Heart right ventricle (tissue), 16 donors: ENCODE data around the gene BRD3OS. TPM values are rescaled to one million over a fixed set of nuclear protein-coding genes. Genes with fewer than 3 reads are reported as not detected.

Source experiments
- ATAC-seq, 8 donors: fragments of 200-7000 bp; cut with Tn5 transposase; one replicate each; pipeline ENCODE4 v1.9.1; 2020; ENCODE audit warnings: mild to moderate bottlenecking in 8 of 8, moderate library complexity in 8 of 8, moderate number of reproducible peaks in 1 of 8
- DNase-seq, 2 donors: peaks; one replicate each; pipeline ENCODE4 v3.0.0-alpha.2; 2020
- H3K27ac ChIP-seq, 10 donors: fragments of 200-600 bp; sonication (generic) in 2 of 10; one replicate each; pipeline versions ENCODE4 v1.5.0 to v1.8.0; 2020 to 2022; ENCODE audit warnings: mild to moderate bottlenecking in 3 of 10
- H3K27me3 ChIP-seq, 7 donors: fragments of 200-600 bp; one replicate each; pipeline ENCODE4 v1.8.0; 2021 to 2022; ENCODE audit warnings: mild to moderate bottlenecking in 2 of 7
- H3K36me3 ChIP-seq, 9 donors: fragments of 200-600 bp; sonication (generic) in 1 of 9; one replicate each; pipeline versions ENCODE4 v1.5.0 to v1.8.0; 2020 to 2022; ENCODE audit warnings: mild to moderate bottlenecking in 2 of 9
- H3K4me1 ChIP-seq, 9 donors: fragments of 200-600 bp; sonication (generic) in 1 of 9; one replicate each; pipeline versions ENCODE4 v1.5.0 to v1.8.0; 2020 to 2022; ENCODE audit warnings: mild to moderate bottlenecking in 4 of 9
- H3K4me3 ChIP-seq, 10 donors: fragments of 200-600 bp; sonication (generic) in 2 of 10; one replicate each; pipeline versions ENCODE4 v1.5.0 to v1.8.0; 2020 to 2022; ENCODE audit warnings: mild to moderate bottlenecking in 7 of 10, moderate library complexity in 2 of 10
- H3K9me3 ChIP-seq, 11 donors: fragments of 200-600 bp in 10 of 11; sonication (generic) in 2 of 11; one replicate each; pipeline versions ENCODE4 v1.5.0 to v1.8.0; 2013 to 2022; ENCODE audit warnings: mild to moderate bottlenecking in 2 of 11, control low read depth in 1 of 11, moderate library complexity in 1 of 11
- CTCF ChIP-seq, 9 donors: fragments of 200-600 bp; sonication (generic) in 2 of 9; IDR thresholded peaks; one replicate each; pipeline versions ENCODE4 v1.5.0 to v1.8.0; 2021 to 2022; ENCODE audit warnings: antibody characterized with exemption in 9 of 9, mild to moderate bottlenecking in 5 of 9, moderate library complexity in 1 of 9
- WGBS, 2 donors: extraction: QIAGEN DNeasy Blood & Tissue Kit; methylation state at CpG; one replicate each; pipeline ENCODE4 v1.1.7; 2013; ENCODE audit warnings: inconsistent platforms in 1 of 2; 5-methylcytosine and 5-hydroxymethylcytosine counted together
- intact Hi-C, 10 donors: fragments of 100-400 bp; cut with DNase I; formaldehyde crosslinking; loops; one replicate each; pipeline versions ENCODE4 v1.11.1 to v1.14.2; 2022
- polyA plus RNA-seq, 2 donors: library from polyadenylated mRNA; stranded (reverse); fragments of 200-250 nt; gene quantifications; one replicate each; pipeline ENCODE4 v1.2.3, GENCODE V29; 2013
- total RNA-seq, 10 donors: library from RNA; stranded (reverse); fragmentation: NEBNext Ultra II Directional in 3 of 10; extraction: Animal tissue kit (Norgen Biotek cat#: 25700) in 3 of 10; gene quantifications; one replicate each; pipeline versions ENCODE4 v1.2.1 to v1.2.4, GENCODE V29; 2021 to 2023
- donor health status: Arrhythmogenic right ventricular cardiomyopathy.
- donor health status: ischemic (EF 13 %, LVEDD 7.1; RV severe dilation, severe dysfunction).
- donor health status: healthy with polysubstance abuse.
- donor health status: DM: no; HTN: yes; CAD: no.
- donor health status: DM: no; HTN: no; CAD: no.
- donor health status: ischemic (EF 25% LVEDD 6.9; RV normal size, moderate dysfunction).
- donor health status: ischemic (EF 25% LVEDD 5.7; RV mildly dilated, moderate dysfunction).
- donor health status: healthy.
- donor health status: DM: yes; HTN: yes; CAD: no.
- donor health status: Ischemic cardiomyopathy.
- donor health status: ischemic (EF 35%, LVEDD 5.7; RV mildly dilated, moderate dysfunction).
- donor health status: nonischemic (EF 11% LVEDD 7.7; RV severe dilation, severe dysfunction).
- donor health status: DM: yes; HTN: yes; CAD: no.
- donor health status: PGD.
- donor health status: ischemic (EF 29% LVEDD 5.4; RV normal size, mild dysfunction).
- donor health status: nonischemic (EF 23%, LVEDD 6.1; RV moderate dilation, normal function).

Gene BRD3OS
- total and polyA plus RNA-seq, 12 donors: 4.1 to 11.6 (median 7.0) TPM

- ATAC-seq: no peak
- 96 to 99% methylated on average over 1 of the region's 1 CpG for WGBS, 2 donors
- no peak overlapping the region for H3K27ac ChIP-seq
- no peak overlapping the region for H3K4me3 ChIP-seq
- H3K27me3 ChIP-seq: peaks cover 0 to 12% (median 0%) of the 10 kb centered on the region in 7 donors
- H3K9me3 ChIP-seq: no peaks in the 10 kb centered on the region
- no peak for TF ChIP-seq CTCF (IDR thresholded peaks at IDR 0.05)
- no peaks in the 10 kb centered on the region for H3K36me3 ChIP-seq
- intact Hi-C loops: no loop called here
- H3K4me1 ChIP-seq: peaks cover 0 to 6% (median 3%) of the 10 kb centered on the region in 9 donors
- DNase-seq: no peak
Measured at GRCh38 chr9:133998915-133999595, 26.2 kb upstream of the BRD3OS start.

- DNase-seq (no peak), ATAC-seq (peak in 2 of 8 donors; percentile 17 to 34)
- Histone ChIP-seq H3K27me3 (peaks cover 0 to 12% (median 0%) of the 10 kb centered on the region in 7 donors), H3K27ac (no peak overlapping the region), H3K4me1 (no peaks in the 10 kb centered on the region), H3K4me3 (no peak overlapping the region), H3K9me3 (no peaks in the 10 kb centered on the region), H3K36me3 (no peaks in the 10 kb centered on the region)
- intact Hi-C loops: no loop called here
- WGBS, 2 donors: 81 to 82% methylated on average over 6 of the region's 6 CpGs
- TF ChIP-seq CTCF (IDR thresholded peaks at IDR 0.05): no peak
Measured at GRCh38 chr9:133999851-134000265, 25.4 kb upstream of the BRD3OS start.

GRCh38 chr9:134002796-134003195 is 22.5 kb upstream of the BRD3OS start:
- Histone ChIP-seq H3K27ac (no peak overlapping the region), H3K9me3 (no peaks in the 10 kb centered on the region), H3K4me3 (no peak overlapping the region), H3K36me3 (no peaks in the 10 kb centered on the region), H3K27me3 (no peaks in the 10 kb centered on the region), H3K4me1 (no peaks in the 10 kb centered on the region)
- intact Hi-C loops: no loop called here
- no peak for TF ChIP-seq CTCF (IDR thresholded peaks at IDR 0.05)
- DNase-seq: no peak
- WGBS, 2 donors: 81 to 82% methylated on average over 2 of the region's 2 CpGs
- peak in 1 of 8 donors; percentile 14 for ATAC-seq

GRCh38 chr9:134003237-134003636 is 22.0 kb upstream of the BRD3OS start:
- TF ChIP-seq CTCF (IDR thresholded peaks at IDR 0.05): no peak
- H3K9me3 ChIP-seq: no peaks in the 10 kb centered on the region
- DNase-seq: no peak
- intact Hi-C loops: no loop called here
- no peak for ATAC-seq
- no peak overlapping the region for H3K27ac ChIP-seq
- 94 to 97% methylated on average over 2 of the region's 2 CpGs for WGBS, 2 donors
- H3K36me3 ChIP-seq: no peaks in the 10 kb centered on the region
- H3K4me3 ChIP-seq: no peak overlapping the region
- peaks cover 0 to 2% (median 0%) of the 10 kb centered on the region in 7 donors for H3K27me3 ChIP-seq
- no peaks in the 10 kb centered on the region for H3K4me1 ChIP-seq
